Measurements from ENCODE around the gene GYS1.
"Not testable (repeated sequence)": the region's sequence is repeated elsewhere in the genome, so short reads cannot be mapped to it uniquely, and the experiment has no call there.

Gene GYS1

GRCh38 chr19:48993175-48994034, at the start of gene GYS1, which contains the start of gene RUVBL2:
GYS1 (minus strand) TSS chr19:48993309; CDS start chr19:48993112, 197 bp downstream.
RUVBL2 (plus strand) TSS chr19:48993887; CDS start chr19:48993912, 25 bp downstream.
- no peaks in the 10 kb centered on the region for H3K9me3 Mint-ChIP-seq
- no peaks in the 10 kb centered on the region for H3K27me3 Mint-ChIP-seq
- peaks cover 45% of the 10 kb centered on the region for H3K4me1 Mint-ChIP-seq
- ATAC-seq (replicated peaks; ENCODE audit: extremely low read depth, poor library complexity, severe bottlenecking), result peak; percentile 94
- peak within 1 kb of the TSS; percentile 87 for H3K27ac Mint-ChIP-seq (ENCODE audit: low read depth)
- peak; percentile 96 to 99 for DNase-seq (ENCODE audit: low spot score in 2 of 2)
- peak within 1 kb of the TSS; percentile 87 for H3K4me3 Mint-ChIP-seq
- peaks cover 21% of the 10 kb centered on the region for H3K36me3 Mint-ChIP-seq (ENCODE audit: insufficient read depth)

GRCh38 chr19:49042666-49043065, 49.6 kb upstream of the GYS1 start:
- not testable (repeated sequence) for ATAC-seq (replicated peaks; ENCODE audit: extremely low read depth, poor library complexity, severe bottlenecking)
- peaks cover 12% of the 10 kb centered on the region for H3K27me3 Mint-ChIP-seq

GRCh38 chr19:49042177-49042576, 49.1 kb upstream of the GYS1 start:
- Mint-ChIP-seq H3K27ac (ENCODE audit: low read depth) (no peak overlapping the region), H3K36me3 (ENCODE audit: insufficient read depth) (no peaks in the 10 kb centered on the region), H3K4me3 (no peak overlapping the region), H3K9me3 (no peaks in the 10 kb centered on the region), H3K4me1 (no peaks in the 10 kb centered on the region), H3K27me3 (peaks cover 12% of the 10 kb centered on the region)
- ATAC-seq (replicated peaks; ENCODE audit: extremely low read depth, poor library complexity, severe bottlenecking) (no peak), DNase-seq (ENCODE audit: low spot score in 2 of 2) (no peak)

More at GRCh38 chr19:49042666-49043065, 49.6 kb upstream of the GYS1 start:
- H3K4me1 Mint-ChIP-seq; H3K36me3 Mint-ChIP-seq (ENCODE audit: insufficient read depth); H3K27ac Mint-ChIP-seq (ENCODE audit: low read depth); H3K4me3 Mint-ChIP-seq; H3K9me3 Mint-ChIP-seq; DNase-seq (ENCODE audit: low spot score in 2 of 2): not testable (repeated sequence)

- not testable (repeated sequence) for H3K4me3 Mint-ChIP-seq; H3K9me3 Mint-ChIP-seq; ATAC-seq (replicated peaks; ENCODE audit: extremely low read depth, poor library complexity, severe bottlenecking); H3K27ac Mint-ChIP-seq (ENCODE audit: low read depth); DNase-seq (ENCODE audit: low spot score in 2 of 2); H3K4me1 Mint-ChIP-seq; H3K36me3 Mint-ChIP-seq (ENCODE audit: insufficient read depth)
- peaks cover 12% of the 10 kb centered on the region for H3K27me3 Mint-ChIP-seq
These were observed 46.6 kb upstream of the GYS1 start for GRCh38 chr19:49039736-49040135.

GRCh38 chr19:49038557-49039276, 45.6 kb upstream of the GYS1 start:
- not testable (repeated sequence) for H3K9me3 Mint-ChIP-seq; DNase-seq (ENCODE audit: low spot score in 2 of 2); H3K27ac Mint-ChIP-seq (ENCODE audit: low read depth); H3K4me1 Mint-ChIP-seq; H3K36me3 Mint-ChIP-seq (ENCODE audit: insufficient read depth); ATAC-seq (replicated peaks; ENCODE audit: extremely low read depth, poor library complexity, severe bottlenecking); H3K4me3 Mint-ChIP-seq
- peaks cover 12% of the 10 kb centered on the region for H3K27me3 Mint-ChIP-seq

GRCh38 chr19:49038111-49038510, 45.0 kb upstream of the GYS1 start:
- H3K36me3 Mint-ChIP-seq (ENCODE audit: insufficient read depth); DNase-seq (ENCODE audit: low spot score in 2 of 2); H3K9me3 Mint-ChIP-seq; H3K4me3 Mint-ChIP-seq; H3K27ac Mint-ChIP-seq (ENCODE audit: low read depth); H3K27me3 Mint-ChIP-seq; H3K4me1 Mint-ChIP-seq; ATAC-seq (replicated peaks; ENCODE audit: extremely low read depth, poor library complexity, severe bottlenecking): not testable (repeated sequence)

- H3K27ac Mint-ChIP-seq (ENCODE audit: low read depth); H3K4me1 Mint-ChIP-seq; DNase-seq (ENCODE audit: low spot score in 2 of 2); ATAC-seq (replicated peaks; ENCODE audit: extremely low read depth, poor library complexity, severe bottlenecking); H3K9me3 Mint-ChIP-seq; H3K27me3 Mint-ChIP-seq; H3K36me3 Mint-ChIP-seq (ENCODE audit: insufficient read depth); H3K4me3 Mint-ChIP-seq: not testable (repeated sequence)
These were observed 43.7 kb upstream of the GYS1 start, which contains the start of gene CGB1 for GRCh38 chr19:49036815-49037214. CGB1 (minus strand) TSS chr19:49036895; CDS start chr19:49036711, 184 bp downstream.

- H3K27me3 Mint-ChIP-seq; H3K4me3 Mint-ChIP-seq; H3K9me3 Mint-ChIP-seq; H3K4me1 Mint-ChIP-seq; H3K36me3 Mint-ChIP-seq (ENCODE audit: insufficient read depth): not testable (repeated sequence)
- peak in 1 of 2 donors; percentile 31 for DNase-seq (ENCODE audit: low spot score in 2 of 2)
- peak; percentile 36 for ATAC-seq (replicated peaks; ENCODE audit: extremely low read depth, poor library complexity, severe bottlenecking)
- H3K27ac Mint-ChIP-seq (ENCODE audit: low read depth), result peak within 1 kb of the TSS; percentile 67
These were observed 38.7 kb upstream of the GYS1 start, which contains the start of gene CGB2 for GRCh38 chr19:49031642-49032301. CGB2 (plus strand) TSS chr19:49031890; CDS start chr19:49032096, 206 bp downstream.

GRCh38 chr19:49030323-49030722, 37.2 kb upstream of the GYS1 start:
- H3K36me3 Mint-ChIP-seq (ENCODE audit: insufficient read depth); H3K4me1 Mint-ChIP-seq; H3K27me3 Mint-ChIP-seq; H3K27ac Mint-ChIP-seq (ENCODE audit: low read depth); ATAC-seq (replicated peaks; ENCODE audit: extremely low read depth, poor library complexity, severe bottlenecking); H3K4me3 Mint-ChIP-seq; DNase-seq (ENCODE audit: low spot score in 2 of 2); H3K9me3 Mint-ChIP-seq: not testable (repeated sequence)

GRCh38 chr19:49029749-49030148, 36.6 kb upstream of the GYS1 start:
- H3K4me1 Mint-ChIP-seq; DNase-seq (ENCODE audit: low spot score in 2 of 2); H3K27me3 Mint-ChIP-seq; H3K36me3 Mint-ChIP-seq (ENCODE audit: insufficient read depth); H3K9me3 Mint-ChIP-seq; H3K27ac Mint-ChIP-seq (ENCODE audit: low read depth); ATAC-seq (replicated peaks; ENCODE audit: extremely low read depth, poor library complexity, severe bottlenecking); H3K4me3 Mint-ChIP-seq: not testable (repeated sequence)

GRCh38 chr19:49028686-49029085, 35.6 kb upstream of the GYS1 start:
- DNase-seq (ENCODE audit: low spot score in 2 of 2); H3K27ac Mint-ChIP-seq (ENCODE audit: low read depth); H3K4me1 Mint-ChIP-seq; H3K36me3 Mint-ChIP-seq (ENCODE audit: insufficient read depth); ATAC-seq (replicated peaks; ENCODE audit: extremely low read depth, poor library complexity, severe bottlenecking); H3K9me3 Mint-ChIP-seq; H3K27me3 Mint-ChIP-seq; H3K4me3 Mint-ChIP-seq: not testable (repeated sequence)

- not testable (repeated sequence) for H3K4me1 Mint-ChIP-seq; DNase-seq (ENCODE audit: low spot score in 2 of 2); H3K27ac Mint-ChIP-seq (ENCODE audit: low read depth); H3K36me3 Mint-ChIP-seq (ENCODE audit: insufficient read depth); H3K9me3 Mint-ChIP-seq; ATAC-seq (replicated peaks; ENCODE audit: extremely low read depth, poor library complexity, severe bottlenecking); H3K27me3 Mint-ChIP-seq; H3K4me3 Mint-ChIP-seq
These were observed 32.5 kb upstream of the GYS1 start for GRCh38 chr19:49025599-49025998.

Measured in central memory CD8-positive, alpha-beta T cell (primary cell).